H54 (cell line): ENCODE measurements around the gene RDX.

Source experiments
- DNase-seq: peaks from one replicate; pipeline ENCODE4 v3.0.0; 2011; ENCODE audit warnings: low spot score, mixed read lengths; ENCODE audit not compliant: insufficient read length
- FAIRE-seq: peaks from 3 replicates; lab custom pipeline; 2011; peaks lifted over from hg19 to GRCh38; lab: Jason Lieb, UNC
- POLR2A ChIP-seq: IDR thresholded peaks from 2 replicates; pipeline ENCODE4 v1.6.1; 2011; ENCODE audit warnings: low read depth, mild to moderate bottlenecking, low read length

Gene RDX

GRCh38 chr11:110272919-110273318 is 23.5 kb downstream of the RDX start:
- FAIRE-seq (no peak), DNase-seq (no peak)
- TF ChIP-seq POLR2A: no peak

DNA sequence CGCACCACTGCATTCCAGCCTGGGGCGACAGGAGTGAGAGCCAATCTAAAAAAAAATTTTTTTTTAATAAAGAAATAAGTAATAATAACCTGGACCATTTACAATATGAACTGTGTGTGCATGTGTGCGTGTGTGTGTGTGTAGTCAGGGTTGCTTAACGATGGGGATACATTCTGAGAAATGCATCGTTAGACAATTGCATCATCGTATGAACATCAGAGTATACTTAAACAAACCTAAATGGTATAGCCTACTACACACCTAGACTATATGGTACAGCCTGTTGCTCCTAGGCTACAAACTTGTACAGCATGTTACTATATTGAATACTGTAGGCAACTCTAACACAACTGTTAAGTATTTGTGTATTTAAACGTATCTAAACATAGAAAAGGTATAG is 26.4 kb downstream of the RDX start:
- no peak for DNase-seq
- no peak for FAIRE-seq
- TF ChIP-seq POLR2A: no peak

GRCh38 chr11:110268441-110268840 is 28.0 kb downstream of the RDX start:
- no peak for FAIRE-seq

DNA sequence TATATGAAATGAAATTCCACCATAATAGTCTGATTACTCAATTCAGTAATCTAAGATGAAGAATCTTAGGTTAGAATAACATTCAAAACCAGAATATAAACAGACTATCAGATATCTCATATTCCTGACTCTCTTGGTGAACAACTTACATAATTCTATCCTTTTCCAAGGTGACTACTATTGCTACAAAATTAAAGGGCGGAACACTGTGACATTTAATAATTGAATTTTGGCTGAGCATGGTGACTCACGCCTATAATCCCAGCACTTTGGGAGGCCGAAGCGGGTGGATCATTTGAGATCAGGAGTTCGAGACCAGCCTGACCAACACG is 34.4 kb downstream of the RDX start:
- no peak for DNase-seq
- no peak for FAIRE-seq

More at GRCh38 chr11:110268441-110268840, 28.0 kb downstream of the RDX start:
- TF ChIP-seq POLR2A: no peak
- no peak for DNase-seq

DNA sequence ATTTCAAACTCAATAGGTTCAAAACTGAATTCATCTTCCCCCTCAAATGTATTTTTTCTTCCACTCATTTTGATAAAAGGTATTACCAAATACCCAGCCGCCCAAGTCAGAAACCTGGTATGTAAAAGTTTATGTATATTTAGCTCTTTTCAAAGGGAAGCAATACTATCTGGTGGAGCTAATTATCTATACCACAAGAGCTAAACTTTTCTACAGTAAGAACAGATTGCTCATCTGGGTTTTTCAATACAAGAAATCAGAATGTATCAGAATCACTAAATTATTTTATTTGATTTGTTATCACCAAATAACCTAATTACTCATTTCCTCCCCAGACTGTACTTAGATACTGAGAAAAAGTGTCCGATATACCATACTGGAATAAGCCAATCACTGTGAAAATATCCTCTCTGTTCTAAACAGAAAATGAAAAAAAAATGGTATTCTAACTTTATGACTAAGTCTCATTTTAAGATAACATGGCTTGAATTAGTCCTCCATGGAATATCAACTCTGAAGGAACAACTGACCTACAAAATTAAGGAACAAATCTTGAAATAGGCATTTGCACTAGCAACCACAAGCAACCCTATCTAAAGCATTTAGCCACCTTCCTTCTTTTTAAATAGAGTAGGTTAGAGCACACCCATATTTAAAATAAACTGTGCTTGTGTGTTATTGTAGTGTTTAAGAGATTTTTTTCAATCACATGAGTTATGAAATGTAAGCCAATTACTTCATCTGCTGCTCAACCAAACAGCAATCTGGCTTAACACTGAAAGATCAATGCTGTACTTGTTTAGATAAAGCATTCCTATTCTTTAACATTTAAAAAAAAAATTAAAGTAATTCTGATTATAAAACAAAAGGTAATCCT is 35.0 kb downstream of the RDX start:
- FAIRE-seq: no peak
- no peak for TF ChIP-seq POLR2A

More for the DNA sequence above, 34.4 kb downstream of the RDX start:
- TF ChIP-seq POLR2A: no peak

DNA sequence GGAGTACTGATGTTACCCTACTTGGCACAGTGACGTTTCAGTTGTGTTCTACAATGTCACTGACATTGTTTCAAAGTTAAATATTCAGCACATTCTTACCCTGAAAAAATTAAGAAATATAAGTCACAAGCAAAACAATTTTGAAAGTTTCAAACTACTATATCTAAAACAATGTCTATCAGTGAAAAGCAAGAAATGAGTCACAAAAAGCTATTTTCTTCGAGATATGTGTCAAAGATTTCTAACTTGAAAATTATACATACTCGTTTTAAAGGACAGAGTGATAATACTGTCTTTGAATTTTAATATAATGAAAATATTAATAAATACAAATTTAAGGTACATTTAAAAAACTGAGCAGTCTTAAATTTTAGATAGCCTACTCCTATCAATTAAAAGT is 42.9 kb downstream of the RDX start:
- FAIRE-seq: no peak
- DNase-seq: no peak
- no peak for TF ChIP-seq POLR2A

More for the DNA sequence above, 35.0 kb downstream of the RDX start:
- DNase-seq: no peak

- peak; percentile 84 for FAIRE-seq
- no peak for TF ChIP-seq POLR2A
- DNase-seq: no peak
These were observed 44.6 kb downstream of the RDX start for GRCh38 chr11:110251836-110252235.

DNA sequence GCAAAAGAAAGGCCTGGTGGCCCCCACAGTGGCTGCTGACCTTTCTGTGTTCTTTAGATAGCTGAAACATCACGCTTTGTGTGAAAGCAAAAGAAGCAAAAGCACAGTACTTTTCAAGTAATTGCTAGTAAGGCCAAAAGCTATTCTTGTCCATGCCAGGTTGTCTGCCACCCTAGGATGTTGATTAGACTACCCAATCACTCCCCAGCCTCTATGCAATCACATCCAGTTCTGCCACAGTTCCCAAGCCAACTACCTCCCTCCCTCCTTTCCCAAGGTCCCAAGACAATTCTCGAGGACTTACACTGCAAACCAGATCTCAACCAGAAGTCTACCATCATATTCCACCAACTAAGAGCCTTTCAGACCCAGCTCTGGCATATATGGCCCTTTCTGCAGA is 46.2 kb downstream of the RDX start:
- no peak for FAIRE-seq
- TF ChIP-seq POLR2A: no peak
- no peak for DNase-seq

DNA sequence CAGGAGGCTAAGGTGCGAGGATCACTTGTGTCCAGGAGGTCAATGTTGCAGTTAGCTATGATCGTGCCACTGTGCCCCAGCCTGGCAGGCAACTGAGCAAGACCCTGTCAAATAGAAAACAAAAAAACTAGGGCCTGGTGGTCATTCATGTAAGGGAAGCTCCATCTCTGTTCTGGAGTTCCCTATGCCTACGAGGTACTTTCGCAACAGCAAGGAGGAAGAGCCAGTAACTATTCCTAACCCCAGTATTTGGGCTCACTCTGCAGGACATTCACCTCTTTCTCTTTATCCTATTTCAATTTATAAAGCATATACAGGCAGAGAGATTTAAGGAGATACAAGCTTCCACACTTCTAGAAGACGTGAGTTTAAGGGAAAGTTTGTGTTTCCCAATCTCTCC is 46.6 kb downstream of the RDX start:
- DNase-seq (no peak), FAIRE-seq (no peak)
- TF ChIP-seq POLR2A: no peak

- FAIRE-seq (no peak), DNase-seq (no peak)
- TF ChIP-seq POLR2A: no peak
These were observed 47.3 kb downstream of the RDX start for GRCh38 chr11:110249066-110249465.

DNA sequence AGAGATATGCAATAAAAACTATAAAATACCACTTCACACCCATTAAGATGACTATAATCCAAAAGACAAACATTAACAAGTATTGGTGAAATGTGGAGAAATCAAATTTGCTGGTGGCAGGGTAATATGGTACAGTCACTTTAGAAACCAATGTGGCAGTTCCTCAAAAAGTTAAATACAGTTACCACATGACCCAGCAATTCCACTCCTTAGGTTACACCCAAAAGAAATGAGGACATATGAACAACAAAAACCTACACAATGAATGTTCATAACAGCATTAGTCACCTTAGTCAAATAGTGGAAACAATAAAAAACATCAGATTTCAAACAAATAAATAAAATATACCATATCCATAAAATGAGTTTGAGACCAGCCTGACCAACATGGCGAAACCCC is 52.6 kb downstream of the RDX start:
- TF ChIP-seq POLR2A: no peak
- FAIRE-seq (no peak), DNase-seq (no peak)

- FAIRE-seq: no peak
- no peak for TF ChIP-seq POLR2A
- no peak for DNase-seq
These were observed 53.7 kb downstream of the RDX start for GRCh38 chr11:110242746-110243145.

DNA sequence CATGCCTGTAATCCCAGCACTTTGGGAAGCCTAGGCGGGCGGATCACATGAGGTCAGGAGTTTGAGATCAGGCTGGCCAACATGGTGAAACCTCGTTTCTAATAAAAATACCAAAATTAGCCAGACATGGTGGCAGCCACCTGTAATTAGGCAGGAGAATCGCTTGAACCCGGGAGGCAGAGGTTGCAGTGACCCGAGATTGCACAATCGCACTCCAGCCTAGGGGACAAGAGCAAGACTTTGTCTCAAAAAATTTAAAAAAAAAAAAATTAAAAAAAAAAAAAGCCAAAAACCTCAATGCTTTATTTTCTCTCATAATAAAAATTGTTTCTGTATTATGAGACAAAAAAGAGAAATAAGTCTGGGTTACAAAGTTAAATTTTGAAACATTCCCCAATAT is 54.2 kb downstream of the RDX start:
- no peak for DNase-seq
- no peak for FAIRE-seq
- TF ChIP-seq POLR2A: no peak

DNA sequence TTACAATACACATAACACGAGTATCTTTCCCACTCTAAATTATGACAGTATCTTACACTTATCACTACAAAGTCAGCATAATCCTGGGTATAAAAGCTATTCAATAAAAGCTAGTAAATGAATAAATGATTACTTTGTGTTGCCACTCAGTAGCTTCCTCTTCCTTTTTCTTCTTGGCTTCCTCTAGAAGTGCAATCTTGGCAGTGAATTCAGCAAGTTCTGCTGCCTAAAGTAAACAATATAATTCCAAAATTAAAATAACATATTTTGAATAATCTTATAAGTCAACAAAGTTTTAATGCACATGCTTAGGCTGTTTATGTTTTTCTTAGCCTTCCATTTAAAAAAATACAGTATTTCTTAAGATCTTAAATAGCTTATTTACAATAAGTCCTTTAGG is 60.4 kb downstream of the RDX start:
- TF ChIP-seq POLR2A: no peak
- no peak for FAIRE-seq
- DNase-seq: no peak

GRCh38 chr11:110230377-110230776 is 66.0 kb downstream of the RDX start:
- DNase-seq (no peak), FAIRE-seq (no peak)
- TF ChIP-seq POLR2A: no peak
